Measurements from ENCODE around the gene RIC3.

The RIC3 gene

DNA sequence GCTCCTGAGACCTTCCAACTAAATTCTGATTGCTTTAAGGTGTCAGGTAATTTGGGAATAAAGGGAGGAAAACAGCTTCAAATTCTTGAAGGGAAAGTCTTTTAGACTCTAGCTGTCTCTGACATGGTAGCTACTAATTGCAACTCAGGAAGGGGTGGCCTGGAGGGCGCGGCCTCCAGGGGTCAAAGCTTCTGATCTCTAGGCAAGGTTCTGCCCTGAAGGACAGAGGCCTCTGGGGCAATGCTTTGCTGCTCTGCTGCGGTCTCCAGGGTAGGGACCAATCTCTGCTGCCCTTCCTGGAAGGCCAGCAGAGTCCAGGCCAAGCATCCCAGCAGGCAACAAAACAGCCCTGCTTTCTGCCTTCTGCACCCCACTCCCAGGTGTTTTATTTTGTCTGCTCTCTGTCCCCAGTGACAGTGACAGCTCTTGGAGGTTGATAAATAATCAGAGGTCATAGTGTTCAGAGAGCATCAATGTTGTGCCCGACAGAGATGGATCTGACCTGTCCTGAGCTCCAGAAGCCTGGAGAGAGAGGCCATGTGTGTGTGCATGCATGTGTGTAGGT lies 89.6 kb downstream of the RIC3 start:
- H3K27me3 ChIP-seq (ENCODE audit: insufficient read depth, low read length) = no peaks in the 10 kb centered on the region; the same call in 1 of the 2 replicates
- TF ChIP-seq, protein P1, sequence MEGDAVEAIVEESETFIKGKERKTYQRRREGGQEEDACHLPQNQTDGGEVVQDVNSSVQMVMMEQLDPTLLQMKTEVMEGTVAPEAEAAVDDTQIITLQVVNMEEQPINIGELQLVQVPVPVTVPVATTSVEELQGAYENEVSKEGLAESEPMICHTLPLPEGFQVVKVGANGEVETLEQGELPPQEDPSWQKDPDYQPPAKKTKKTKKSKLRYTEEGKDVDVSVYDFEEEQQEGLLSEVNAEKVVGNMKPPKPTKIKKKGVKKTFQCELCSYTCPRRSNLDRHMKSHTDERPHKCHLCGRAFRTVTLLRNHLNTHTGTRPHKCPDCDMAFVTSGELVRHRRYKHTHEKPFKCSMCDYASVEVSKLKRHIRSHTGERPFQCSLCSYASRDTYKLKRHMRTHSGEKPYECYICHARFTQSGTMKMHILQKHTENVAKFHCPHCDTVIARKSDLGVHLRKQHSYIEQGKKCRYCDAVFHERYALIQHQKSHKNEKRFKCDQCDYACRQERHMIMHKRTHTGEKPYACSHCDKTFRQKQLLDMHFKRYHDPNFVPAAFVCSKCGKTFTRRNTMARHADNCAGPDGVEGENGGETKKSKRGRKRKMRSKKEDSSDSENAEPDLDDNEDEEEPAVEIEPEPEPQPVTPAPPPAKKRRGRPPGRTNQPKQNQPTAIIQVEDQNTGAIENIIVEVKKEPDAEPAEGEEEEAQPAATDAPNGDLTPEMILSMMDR (IDR thresholded peaks at IDR 0.05; ENCODE audit: low read length) = no peak
- no peak for TF ChIP-seq EZH2 (IDR thresholded peaks at IDR 0.05; ENCODE audit: borderline replicate concordance, low read length)
- no peak overlapping the region for H3K9ac ChIP-seq (ENCODE audit: low read length)

DNA sequence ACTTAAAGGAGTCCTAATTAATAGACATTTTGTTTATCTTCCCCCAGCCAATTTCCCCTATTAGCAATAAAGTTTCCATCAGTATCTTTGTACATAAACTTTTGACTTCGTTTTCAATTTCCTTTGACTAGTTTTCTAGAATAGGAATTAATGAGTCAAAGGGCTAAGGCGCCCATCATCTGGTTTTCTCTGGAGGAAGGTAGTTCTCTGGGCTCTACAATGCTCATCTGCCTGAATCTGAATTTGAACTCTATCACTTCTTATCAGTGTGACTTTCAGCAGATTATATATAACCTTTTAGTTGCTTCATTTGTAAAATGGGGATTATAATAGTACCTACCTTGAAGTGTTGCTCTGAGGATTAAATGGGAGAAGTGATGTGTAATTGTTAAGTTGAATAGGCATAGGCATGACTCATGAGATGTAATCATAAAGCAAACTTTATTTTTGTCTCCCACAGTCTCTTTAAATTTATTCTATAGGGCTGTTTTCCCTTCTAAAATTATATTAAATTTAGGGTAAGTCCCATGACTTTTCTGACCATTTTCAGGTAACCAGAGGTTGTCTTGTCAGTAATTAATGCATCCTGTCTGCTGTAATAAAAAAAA lies 93.6 kb downstream of the RIC3 start:
- Histone ChIP-seq H3K4me1 (ENCODE audit: insufficient read depth, low read length, severe bottlenecking) (no peaks in the 10 kb centered on the region), H3K27me3 (ENCODE audit: insufficient read depth, low read length) (no peaks in the 10 kb centered on the region; the same call in 1 of the 2 replicates)

More for the DNA sequence above, 89.6 kb downstream of the RIC3 start:
- Histone ChIP-seq H3K9me2 (ENCODE audit: low read depth, low read length) (no peaks in the 10 kb centered on the region), H3K4me1 (ENCODE audit: insufficient read depth, low read length, severe bottlenecking) (no peaks in the 10 kb centered on the region), H3K27ac (ENCODE audit: low read depth, low read length, poor library complexity, severe bottlenecking) (no peak overlapping the region), H3K9me3 (ENCODE audit: low read length) (no peaks in the 10 kb centered on the region), H3K79me2 (ENCODE audit: insufficient read depth, low read length) (no peaks in the 10 kb centered on the region), H3K36me3 (ENCODE audit: insufficient read depth, low read length) (no peaks in the 10 kb centered on the region), H3K4me2 (ENCODE audit: low read length) (no peak overlapping the region), H4K20me1 (ENCODE audit: insufficient read depth, low read length) (no peaks in the 10 kb centered on the region), H3F3A (ENCODE audit: insufficient read depth, low read length) (no peaks in the 10 kb centered on the region), H2AFZ (ENCODE audit: low read length) (no peak overlapping the region), H3K4me3 (ENCODE audit: low read depth, low read length, poor library complexity, severe bottlenecking) (no peak overlapping the region)

DNA sequence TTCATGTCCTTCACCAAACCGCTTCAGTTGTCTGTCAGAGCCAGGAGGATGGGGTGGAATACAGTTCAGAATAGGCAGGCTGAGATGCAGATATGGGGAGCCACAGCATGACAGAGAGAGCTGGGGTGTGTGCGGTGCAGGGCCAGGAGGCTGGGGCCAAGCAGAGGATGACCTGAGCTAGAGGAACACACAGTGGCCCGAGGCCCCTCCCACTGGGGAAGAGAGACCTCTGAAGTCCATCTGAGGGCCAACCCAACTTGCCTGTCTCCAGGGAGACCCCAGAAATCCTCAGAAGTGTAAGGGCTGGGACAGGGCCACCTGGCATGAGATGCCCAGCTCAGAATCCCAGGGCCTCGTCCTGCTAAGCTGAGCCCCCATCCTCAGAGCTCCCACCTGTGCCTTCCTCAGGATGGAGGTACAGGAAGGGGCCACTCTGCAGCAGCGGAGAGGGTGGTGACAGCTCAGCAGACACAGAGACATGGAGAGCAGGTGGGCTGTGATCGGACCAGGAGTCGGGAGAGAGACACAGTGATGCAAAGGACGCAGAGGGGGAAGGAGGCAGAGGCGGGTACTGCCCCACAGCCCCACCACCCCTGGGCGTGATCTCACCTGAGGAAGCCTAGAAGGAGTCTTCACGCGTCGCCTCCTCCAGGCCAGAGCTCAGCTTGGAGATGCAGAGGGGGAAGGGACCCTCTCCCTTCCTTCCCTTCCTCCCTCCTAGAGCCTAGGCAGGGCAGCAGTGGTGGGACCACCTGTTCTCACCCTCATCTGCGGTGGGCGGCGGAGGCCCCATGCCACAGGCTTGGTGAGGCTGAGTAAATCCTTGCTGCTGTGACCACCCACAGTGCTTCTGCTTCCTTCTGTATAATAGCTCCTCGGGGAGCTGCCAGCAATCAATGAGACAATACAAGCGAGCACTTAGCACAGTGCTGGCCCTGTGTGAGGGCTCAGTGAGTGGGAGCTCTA lies 96.9 kb downstream of the RIC3 start:
- Histone ChIP-seq H3K9me3 (ENCODE audit: low read length) (no peaks in the 10 kb centered on the region), H3K9ac (ENCODE audit: low read length) (no peak overlapping the region), H3K27me3 (ENCODE audit: insufficient read depth, low read length) (no peaks in the 10 kb centered on the region; the same call in 1 of the 2 replicates), H3F3A (ENCODE audit: insufficient read depth, low read length) (no peaks in the 10 kb centered on the region), H4K20me1 (ENCODE audit: insufficient read depth, low read length) (no peaks in the 10 kb centered on the region), H3K79me2 (ENCODE audit: insufficient read depth, low read length) (no peaks in the 10 kb centered on the region), H3K4me1 (ENCODE audit: insufficient read depth, low read length, severe bottlenecking) (no peaks in the 10 kb centered on the region), H3K27ac (ENCODE audit: low read depth, low read length, poor library complexity, severe bottlenecking) (no peak overlapping the region), H3K4me2 (ENCODE audit: low read length) (no peak overlapping the region), H3K4me3 (ENCODE audit: low read depth, low read length, poor library complexity, severe bottlenecking) (no peak overlapping the region), H2AFZ (ENCODE audit: low read length) (no peak overlapping the region), H3K36me3 (ENCODE audit: insufficient read depth, low read length) (no peaks in the 10 kb centered on the region), H3K9me2 (ENCODE audit: low read depth, low read length) (no peaks in the 10 kb centered on the region)
- no peak for TF ChIP-seq EZH2 (IDR thresholded peaks at IDR 0.05; ENCODE audit: borderline replicate concordance, low read length)
- TF ChIP-seq, protein P1 (IDR thresholded peaks at IDR 0.05; ENCODE audit: low read length) = no peak

More for the DNA sequence above, 93.6 kb downstream of the RIC3 start:
- Histone ChIP-seq H3K9me2 (ENCODE audit: low read depth, low read length) (no peaks in the 10 kb centered on the region), H2AFZ (ENCODE audit: low read length) (no peak overlapping the region), H3K4me3 (ENCODE audit: low read depth, low read length, poor library complexity, severe bottlenecking) (no peak overlapping the region), H3K9me3 (ENCODE audit: low read length) (no peaks in the 10 kb centered on the region), H3K79me2 (ENCODE audit: insufficient read depth, low read length) (no peaks in the 10 kb centered on the region), H3K9ac (ENCODE audit: low read length) (no peak overlapping the region), H4K20me1 (ENCODE audit: insufficient read depth, low read length) (no peaks in the 10 kb centered on the region), H3K27ac (ENCODE audit: low read depth, low read length, poor library complexity, severe bottlenecking) (no peak overlapping the region), H3F3A (ENCODE audit: insufficient read depth, low read length) (no peaks in the 10 kb centered on the region), H3K4me2 (ENCODE audit: low read length) (no peak overlapping the region), H3K36me3 (ENCODE audit: insufficient read depth, low read length) (no peaks in the 10 kb centered on the region)
- TF ChIP-seq, protein P1 (IDR thresholded peaks at IDR 0.05; ENCODE audit: low read length) = no peak
- TF ChIP-seq EZH2 (IDR thresholded peaks at IDR 0.05; ENCODE audit: borderline replicate concordance, low read length) = no peak

All from OCI-LY1 (cell line).